Measurements from ENCODE around the gene SOX2.
A peak's percentile ranks its signal among the peaks of the same experiment; 100 is the strongest.

The SOX2 gene

GRCh38 chr3:181711325-181712135 lies at the start of gene SOX2:
TSS of gene SOX2 (plus strand) at chr3:181711925. CDS start at chr3:181712361, 436 bp downstream.
- peak; percentile 66 for DNase-seq

DNA sequence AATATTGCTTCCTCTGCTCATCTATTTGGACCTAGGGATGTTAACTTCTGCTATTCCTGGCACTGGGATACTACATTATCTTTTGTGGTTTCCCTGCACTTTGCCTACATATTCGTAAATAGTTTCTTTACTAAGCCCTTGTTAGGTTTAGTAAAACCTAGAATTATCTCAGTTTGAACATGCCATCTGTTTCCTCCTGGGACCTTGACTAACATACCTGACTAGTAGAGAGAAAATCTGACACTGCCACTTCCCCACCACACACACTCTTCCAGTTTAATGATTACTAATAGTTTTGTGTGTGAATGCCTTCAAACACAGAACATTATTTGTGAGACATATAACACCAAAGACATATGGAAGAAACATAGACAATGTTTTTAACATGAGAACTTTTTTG lies 28.2 kb upstream of the SOX2 start:
- DNase-seq: no peak

GRCh38 chr3:181687190-181687589 lies 24.5 kb upstream of the SOX2 start:
- DNase-seq: no peak

GRCh38 chr3:181687731-181688130 lies 24.0 kb upstream of the SOX2 start:
- no peak for DNase-seq

DNA sequence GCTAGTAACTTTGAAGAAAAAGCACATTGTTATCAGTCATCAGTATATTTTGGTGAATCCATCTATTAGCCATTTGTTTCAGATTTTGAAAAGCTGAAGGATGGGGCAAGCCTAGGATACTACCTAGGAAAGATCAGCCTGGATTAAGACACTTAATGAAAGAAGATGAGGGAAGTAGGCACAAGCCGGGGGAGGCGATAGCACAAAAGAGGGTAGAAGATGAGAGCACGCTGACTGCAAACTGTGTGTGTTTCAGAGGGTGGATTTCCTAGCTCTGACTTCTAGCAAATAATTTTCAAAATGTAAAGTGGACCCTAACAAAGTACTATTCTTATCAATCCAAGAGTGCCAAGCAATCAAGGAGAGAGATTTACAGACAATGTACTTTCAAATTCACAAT lies 22.2 kb upstream of the SOX2 start:
- DNase-seq: no peak

- no peak for DNase-seq
Observed at GRCh38 chr3:181690769-181691168, 21.0 kb upstream of the SOX2 start.

GRCh38 chr3:181691901-181692300 lies 19.8 kb upstream of the SOX2 start:
- DNase-seq: no peak

- no peak for DNase-seq
Observed at GRCh38 chr3:181692311-181693145, 19.2 kb upstream of the SOX2 start.

DNA sequence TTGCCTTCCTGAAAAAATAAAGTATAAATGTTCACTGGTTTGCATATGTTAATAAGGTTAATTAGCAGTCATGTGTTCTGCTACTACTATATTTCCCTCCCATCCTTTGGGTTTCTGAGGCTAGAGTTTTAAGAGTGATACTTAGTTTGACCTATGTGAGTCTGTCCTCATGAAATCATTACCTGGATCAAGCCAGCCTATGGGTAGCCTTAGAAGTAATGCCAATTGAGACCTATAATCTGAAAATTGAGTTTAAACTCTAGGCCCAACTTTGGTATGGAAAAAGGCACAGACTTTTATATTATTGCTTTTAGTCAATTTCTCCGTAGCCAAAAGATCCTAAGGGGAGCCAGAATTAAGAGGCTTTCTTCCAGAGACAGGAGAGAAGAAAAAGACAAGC lies 18.4 kb upstream of the SOX2 start:
- no peak for DNase-seq

- no peak for DNase-seq
Observed at GRCh38 chr3:181694805-181695660, 16.7 kb upstream of the SOX2 start.

GRCh38 chr3:181695661-181696491 lies 15.8 kb upstream of the SOX2 start:
- no peak for DNase-seq

- DNase-seq: no peak
Observed at GRCh38 chr3:181696626-181697230, 15.0 kb upstream of the SOX2 start.

DNA sequence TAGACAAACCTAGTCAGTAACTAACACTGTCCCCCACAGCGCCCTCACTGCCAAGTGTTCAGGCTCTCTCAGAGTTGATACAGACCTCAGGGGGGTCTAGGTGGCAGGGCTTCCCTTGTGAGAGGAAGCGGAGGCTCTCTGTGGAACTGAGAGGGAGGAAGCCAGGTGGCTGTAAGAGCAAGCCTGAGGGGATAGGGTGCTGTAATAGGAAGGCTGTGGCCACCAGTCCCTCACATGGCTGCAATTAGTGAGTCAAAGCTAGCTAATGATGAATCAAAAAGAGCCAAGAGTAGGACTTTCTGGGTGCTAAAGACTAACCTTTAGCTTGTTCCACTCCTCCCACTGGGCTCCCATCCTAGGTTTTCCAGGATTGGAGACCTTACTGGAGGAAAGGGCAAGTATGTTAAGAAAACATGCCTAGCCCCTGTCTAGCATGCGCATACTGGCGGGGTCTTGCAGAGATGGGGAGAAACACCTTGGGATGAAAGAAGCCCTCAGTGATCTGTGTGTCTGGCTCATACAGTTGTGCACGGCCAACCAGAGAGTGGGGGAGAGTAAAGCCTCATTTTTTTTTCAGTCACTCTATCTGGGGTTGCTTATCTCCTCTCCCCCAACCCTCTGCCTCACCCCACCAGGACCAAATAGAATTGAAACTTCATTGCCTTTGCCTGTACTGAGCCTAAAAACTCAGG lies 13.3 kb upstream of the SOX2 start:
- DNase-seq: no peak

DNA sequence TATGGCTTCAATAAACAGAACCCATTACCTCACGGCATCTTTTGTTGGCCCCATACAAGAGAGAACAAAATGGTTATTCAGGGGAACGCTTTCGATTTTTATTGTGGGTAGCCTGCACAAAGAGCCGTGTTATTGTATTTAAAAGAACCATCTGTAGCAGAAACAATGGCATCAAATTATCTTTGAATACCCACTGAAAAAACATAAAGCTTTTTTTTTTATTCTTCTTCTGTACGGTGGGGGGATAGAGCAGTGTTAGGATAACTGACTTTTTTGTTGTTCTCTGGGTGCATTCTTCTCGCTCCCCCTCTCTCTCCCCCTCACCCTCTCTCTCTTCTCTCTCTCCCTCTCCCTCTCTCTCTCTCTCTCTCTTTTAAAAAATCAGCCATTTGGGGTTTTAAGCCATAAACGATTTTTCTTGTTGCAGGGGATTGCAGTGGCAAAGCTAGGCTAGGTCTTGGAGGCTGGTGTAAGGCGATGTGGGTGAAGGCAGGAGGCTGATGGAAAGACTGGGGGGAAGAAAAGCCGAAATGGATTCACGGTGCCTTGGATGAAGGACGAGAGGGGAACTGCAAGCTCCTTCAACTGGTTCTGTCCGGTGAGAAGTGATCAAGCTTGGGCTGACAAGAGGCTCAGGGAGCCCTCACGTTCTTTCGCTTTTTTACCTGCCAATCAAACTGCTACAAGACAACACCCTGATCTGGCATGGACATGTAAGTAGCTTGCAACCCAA lies 12.4 kb upstream of the SOX2 start:
- DNase-seq: no peak

GRCh38 chr3:181700168-181701087 lies 11.3 kb upstream of the SOX2 start:
- peak; percentile 58 for DNase-seq

GRCh38 chr3:181701096-181701495 lies 10.6 kb upstream of the SOX2 start:
- no peak for DNase-seq

GRCh38 chr3:181703601-181704420 lies 7.9 kb upstream of the SOX2 start:
- DNase-seq: no peak

GRCh38 chr3:181704421-181705085 lies 7.2 kb upstream of the SOX2 start:
- no peak for DNase-seq
